HG03045 (cell line): ENCODE results near the gene TTC13.

Experiments
- ATAC-seq: cut with Tn5 transposase; IDR thresholded peaks from one replicate; pipeline ENCODE4 v1.9.1; 2021; ENCODE audit warnings: mild to moderate bottlenecking, moderate library complexity; ENCODE audit not compliant: unreplicated experiment

Gene TTC13

GRCh38 chr1:230913496-230913895, 65.2 kb downstream of the TTC13 start:
- ATAC-seq = no peak

GRCh38 chr1:230910755-230911117, 67.9 kb downstream of the TTC13 start:
- ATAC-seq = no peak

DNA sequence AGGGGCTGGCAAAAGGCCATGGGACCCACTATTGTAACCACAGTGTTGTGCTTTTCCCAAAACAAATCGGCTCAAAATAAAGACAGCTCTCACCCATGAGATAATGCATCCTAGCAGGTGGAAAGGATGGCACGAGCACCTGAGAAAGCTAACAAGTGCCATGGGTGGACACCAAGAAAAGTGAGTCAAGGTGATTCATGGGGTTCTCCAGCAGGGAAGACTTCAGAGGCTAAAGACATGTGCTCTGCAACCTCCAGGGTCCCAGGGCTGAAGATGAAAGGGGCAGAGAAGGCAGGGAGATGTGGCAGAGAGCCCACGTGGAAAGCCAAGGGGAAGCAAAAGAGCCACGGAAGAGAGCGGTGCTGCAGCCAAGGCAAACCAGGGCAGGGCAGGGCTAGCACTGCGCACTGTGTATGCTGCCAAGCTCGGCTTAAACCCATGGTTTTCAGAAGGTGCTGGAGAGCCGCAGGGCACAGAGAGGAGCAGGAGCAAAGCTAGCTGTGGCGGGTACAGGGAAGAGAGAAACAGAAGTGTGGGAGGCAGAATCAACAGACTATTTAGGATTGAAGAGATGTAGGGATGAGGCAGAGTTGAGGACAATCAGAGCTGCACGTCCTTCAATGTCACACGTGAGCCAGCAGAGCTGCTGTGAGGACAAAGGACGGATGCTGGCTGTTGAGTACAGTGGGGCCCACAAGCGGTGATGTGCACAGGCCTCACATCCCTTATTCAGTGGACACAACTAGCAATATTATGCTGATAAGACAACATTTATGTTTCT, 68.5 kb downstream of the TTC13 start:
- no peak for ATAC-seq

DNA sequence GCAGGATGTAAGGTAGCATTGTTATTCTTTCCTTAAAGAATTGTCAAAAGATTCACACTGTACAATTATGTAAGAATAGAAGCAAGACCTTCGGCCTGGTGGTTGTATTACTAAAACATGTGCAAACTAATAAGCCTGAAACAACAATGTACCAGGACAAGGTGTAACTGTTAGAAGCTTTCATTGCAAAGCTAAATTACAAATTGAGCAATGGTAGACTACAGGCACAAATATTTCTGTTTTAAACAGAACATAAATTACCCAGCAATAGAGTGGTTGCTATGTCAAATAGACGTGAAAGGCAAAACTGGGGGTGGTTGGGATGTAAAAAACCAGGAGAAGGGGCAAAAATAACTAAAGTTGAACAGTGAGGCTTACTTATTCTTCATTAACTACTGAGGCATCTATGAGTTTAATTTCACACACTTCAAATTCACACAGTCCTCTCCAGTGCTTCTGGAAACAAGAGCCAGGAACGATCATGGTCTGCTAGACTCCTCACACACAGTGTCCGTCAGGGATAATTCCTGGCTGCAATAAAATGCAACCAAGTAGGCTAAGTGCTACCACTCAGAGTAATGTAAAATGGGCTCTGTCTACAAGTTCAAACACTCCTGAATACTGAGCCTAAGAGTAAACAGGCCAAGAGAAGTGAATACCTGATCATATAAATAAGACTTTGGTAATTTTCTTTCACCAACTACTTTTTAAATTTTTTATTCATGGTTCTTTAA, 71.0 kb downstream of the TTC13 start:
- no peak for ATAC-seq

GRCh38 chr1:230906226-230906625, 72.4 kb downstream of the TTC13 start:
- ATAC-seq = no peak

DNA sequence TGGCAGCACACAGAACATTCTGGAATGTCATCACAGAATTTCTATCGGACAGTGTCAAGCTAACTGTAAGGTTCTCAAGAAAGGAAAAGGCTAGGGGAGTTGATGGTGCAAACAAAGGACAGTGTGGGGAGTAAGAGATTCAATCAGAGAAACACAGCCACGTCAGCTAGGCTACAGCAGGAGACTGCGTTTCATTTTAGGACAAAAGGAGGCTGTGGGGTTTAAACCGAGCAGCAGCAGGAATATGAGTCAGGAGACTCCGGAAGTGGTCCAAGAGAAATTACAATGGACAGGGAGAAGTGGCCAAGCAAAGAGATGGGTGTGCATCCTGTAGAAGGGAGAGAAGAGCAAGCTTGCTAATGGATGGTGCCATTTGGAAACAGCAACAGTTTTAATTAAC, 72.9 kb downstream of the TTC13 start:
- ATAC-seq = no peak

GRCh38 chr1:230902349-230902923, 76.2 kb downstream of the TTC13 start:
- no peak for ATAC-seq

DNA sequence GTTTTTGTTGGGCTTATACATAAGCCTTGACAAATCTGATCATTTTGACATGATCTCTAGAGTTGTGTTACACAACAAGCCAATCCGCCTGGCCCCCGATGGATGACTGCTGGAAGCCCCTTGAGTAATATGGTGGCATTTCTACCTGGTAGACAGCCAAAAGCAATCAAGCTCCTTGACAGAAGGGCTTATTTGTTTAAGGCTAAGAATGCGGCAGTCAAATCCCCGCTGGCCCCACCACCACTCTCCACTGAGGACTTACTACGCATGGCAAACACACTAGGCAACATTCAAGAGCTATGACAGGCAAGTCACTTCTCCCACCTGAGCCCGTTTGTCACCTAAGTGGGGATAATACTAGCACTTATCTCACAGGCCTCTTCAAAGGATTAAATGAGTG, 77.0 kb downstream of the TTC13 start:
- no peak for ATAC-seq

- no peak for ATAC-seq
Observed at GRCh38 chr1:230900984-230901383, 77.7 kb downstream of the TTC13 start.

DNA sequence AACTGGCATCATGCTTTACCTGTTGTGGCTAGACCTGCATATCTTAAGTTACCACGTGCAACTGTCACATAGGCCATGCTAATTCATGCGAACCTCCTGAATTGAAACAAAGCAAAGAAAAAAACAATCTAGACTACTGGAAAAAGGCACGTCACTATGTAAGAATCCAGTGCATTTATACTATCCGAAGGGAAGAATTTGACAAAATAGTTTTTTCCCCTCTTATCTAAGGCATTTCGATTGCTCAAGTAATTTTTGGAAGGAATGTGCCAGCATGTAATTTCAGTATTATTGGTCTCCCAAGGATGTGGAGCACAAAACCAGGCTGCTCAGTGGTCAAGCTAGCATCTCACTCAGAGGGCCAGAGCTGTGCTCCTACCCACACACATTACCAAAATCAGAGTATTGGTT, 78.8 kb downstream of the TTC13 start:
- ATAC-seq = no peak

DNA sequence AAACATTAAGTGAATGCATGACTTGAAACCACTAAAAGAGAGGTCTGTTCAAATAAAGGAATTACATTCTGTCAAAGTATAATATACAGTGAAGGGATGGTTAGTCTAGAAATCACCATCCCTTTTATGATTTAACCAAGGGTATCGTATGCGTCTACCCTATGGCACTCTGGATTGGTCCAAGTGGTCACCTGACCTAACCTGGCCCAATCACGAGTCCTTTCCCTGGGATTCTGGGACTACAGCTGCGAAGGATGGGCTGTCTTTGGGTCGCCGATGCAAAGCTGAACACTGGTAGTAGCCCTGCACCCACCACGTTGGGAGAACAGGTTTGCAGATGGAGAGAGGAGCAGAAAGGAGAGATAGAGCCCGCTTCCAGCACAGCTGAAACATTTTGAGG, 79.9 kb downstream of the TTC13 start:
- ATAC-seq = no peak

DNA sequence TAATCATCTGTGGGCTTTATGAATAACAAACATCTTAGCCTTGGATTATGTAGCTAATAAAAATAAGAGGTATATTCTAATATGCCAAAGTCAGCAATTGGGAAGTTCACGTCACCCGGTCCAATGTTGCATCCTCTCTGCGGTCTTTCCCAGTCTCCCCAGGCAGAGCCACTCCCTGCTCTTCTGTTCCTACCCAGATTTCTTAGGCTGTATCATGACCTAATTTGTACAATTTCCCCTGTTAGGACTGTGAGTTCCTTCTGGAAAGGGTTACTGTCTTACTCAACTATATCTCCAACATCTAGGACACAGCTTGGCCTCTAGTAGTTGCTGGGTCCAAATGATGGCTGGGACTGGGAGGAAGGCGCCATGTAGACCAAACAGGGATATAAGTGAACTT, 80.5 kb downstream of the TTC13 start:
- ATAC-seq = no peak

GRCh38 chr1:230896779-230897178, 81.9 kb downstream of the TTC13 start:
- ATAC-seq = no peak

- no peak for ATAC-seq
Observed at GRCh38 chr1:230895452-230895851, 83.2 kb downstream of the TTC13 start.

DNA sequence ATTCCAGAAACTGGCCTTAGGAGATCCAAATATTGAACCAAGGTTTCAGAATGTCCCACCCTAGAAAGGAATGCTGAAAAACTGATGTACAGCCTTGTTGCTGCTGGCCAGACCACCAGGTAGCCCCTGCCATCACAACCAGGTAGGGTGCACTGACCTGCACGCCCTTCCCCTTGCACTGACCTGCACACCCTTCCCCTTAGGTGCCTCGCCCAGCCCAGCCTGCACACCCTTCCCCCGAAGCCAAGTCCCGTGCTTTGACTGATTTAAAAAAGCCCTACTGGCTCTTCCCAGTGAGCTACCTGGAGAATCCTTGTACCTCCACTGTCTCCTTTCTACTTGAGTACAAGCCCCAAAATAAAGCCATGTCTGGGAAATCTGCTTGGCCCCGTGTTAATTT, 84.0 kb downstream of the TTC13 start:
- ATAC-seq = no peak

GRCh38 chr1:230894032-230894431, 84.6 kb downstream of the TTC13 start:
- ATAC-seq = no peak

GRCh38 chr1:230892018-230892491, 86.6 kb downstream of the TTC13 start:
- peak; percentile 64 for ATAC-seq

- ATAC-seq = no peak
Observed at GRCh38 chr1:230891413-230891812, 87.2 kb downstream of the TTC13 start.

- no peak for ATAC-seq
Observed at GRCh38 chr1:230884646-230885045, 94.0 kb downstream of the TTC13 start.

- ATAC-seq = no peak
Observed at GRCh38 chr1:230883967-230884366, 94.7 kb downstream of the TTC13 start.

DNA sequence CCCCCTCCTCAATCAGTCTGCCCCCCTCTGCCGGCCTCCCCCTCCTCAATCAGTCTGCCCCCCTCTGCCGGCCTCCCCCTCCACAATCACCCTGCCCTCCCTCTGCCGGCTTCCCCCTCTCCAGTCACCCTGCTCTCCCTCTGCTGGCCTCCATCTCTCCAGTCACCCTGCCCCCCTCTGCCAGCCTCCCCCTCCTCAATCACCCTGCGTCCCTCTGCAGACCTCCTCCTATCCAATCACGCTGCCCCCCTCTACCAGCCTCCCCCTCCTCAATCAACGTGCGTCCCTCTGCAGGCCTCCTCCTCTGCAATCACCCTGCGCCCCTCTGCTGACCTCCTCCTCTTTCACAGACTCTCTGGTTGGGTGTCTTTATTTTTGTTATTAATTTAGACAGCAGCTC, 98.9 kb downstream of the TTC13 start:
- ATAC-seq = no peak

DNA sequence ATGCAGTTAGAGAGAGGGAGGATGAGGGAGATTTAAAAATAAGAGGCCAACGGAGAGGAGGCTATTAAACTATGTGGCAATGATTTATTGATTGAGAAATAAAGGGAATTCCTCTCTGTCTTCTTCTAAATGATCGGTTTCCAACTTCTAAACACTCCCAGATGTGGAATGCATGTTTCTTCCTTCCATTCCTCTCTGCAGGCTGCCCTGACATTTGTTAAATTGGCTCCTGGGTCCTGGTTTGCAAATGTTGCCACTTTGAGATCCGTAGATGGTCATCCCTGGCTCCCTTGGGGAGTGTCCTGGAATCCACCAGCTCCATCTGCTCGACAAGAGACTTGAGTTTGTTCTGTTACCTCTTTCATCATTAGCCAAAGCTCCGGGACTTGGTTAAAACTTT, 100.1 kb downstream of the TTC13 start:
- ATAC-seq = no peak
